GM23338 (cell line): ENCODE results near the gene NPIPB2.
A peak's percentile ranks its signal among the peaks of the same experiment; 100 is the strongest.

Experiments used
- CTCF ChIP-seq, 2 experiments: fragments of 200-600 bp in 1 of 2; sonication (generic) in 1 of 2; conservative IDR thresholded peaks; 2 replicates each; pipeline versions ENCODE4 v1.5.1 to v1.6.1; 2016 to 2017; ENCODE audit warnings: antibody characterized with exemption in 2 of 2, low read depth in 2 of 2, mild to moderate bottlenecking in 2 of 2, moderate library complexity in 1 of 2
- EZH2 ChIP-seq: fragments of 200-600 bp; sonication (generic); IDR thresholded peaks from one replicate; pipeline ENCODE4 v1.8.0; 2017; ENCODE audit warnings: antibody characterized with exemption, mild to moderate bottlenecking, low read depth; ENCODE audit not compliant: unreplicated experiment
- JUNB ChIP-seq: IDR thresholded peaks from one replicate; pipeline ENCODE4 v1.6.1; 2016; ENCODE audit warnings: antibody characterized with exemption; ENCODE audit not compliant: unreplicated experiment
- POLR2AphosphoS5 ChIP-seq: IDR thresholded peaks from 2 replicates; pipeline ENCODE4 v1.6.1; 2016; ENCODE audit warnings: antibody characterized with exemption, low read depth
- TF ChIP-seq, protein P1 (sequence below): IDR thresholded peaks from one replicate; pipeline ENCODE4 v1.6.1; 2018; ENCODE audit warnings: antibody characterized with exemption; ENCODE audit not compliant: unreplicated experiment
- TF ChIP-seq, protein P2 (sequence below): IDR thresholded peaks from 2 replicates; pipeline ENCODE4 v1.6.1; 2016; ENCODE audit warnings: antibody characterized with exemption

DNA sequence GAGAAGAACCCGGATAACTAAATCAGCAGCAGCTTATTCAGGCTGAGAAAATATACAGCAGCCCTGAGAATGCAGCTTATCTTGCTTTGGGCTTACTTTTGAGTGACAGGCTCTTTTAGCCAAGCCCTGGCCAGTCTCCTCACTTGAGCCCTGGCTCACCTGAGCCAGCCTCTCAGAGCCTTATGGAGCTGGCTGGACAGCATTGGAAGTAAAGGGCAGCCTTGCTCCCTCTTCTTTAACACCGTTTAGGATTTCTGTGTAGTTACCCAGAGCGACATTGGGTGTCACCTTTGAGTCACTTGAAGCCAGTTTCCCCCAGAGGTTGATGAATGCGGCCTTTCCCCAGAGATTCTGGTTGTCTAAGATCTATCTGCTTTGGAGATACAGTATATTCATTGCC, 7.7 kb upstream of the NPIPB2 start:
- TF ChIP-seq CTCF (conservative IDR thresholded peaks at IDR 0.05; ENCODE audit: low read depth in 2 of 2): peak; percentile 60 to 74
- TF ChIP-seq JUNB: no peak
- TF ChIP-seq, protein P1, sequence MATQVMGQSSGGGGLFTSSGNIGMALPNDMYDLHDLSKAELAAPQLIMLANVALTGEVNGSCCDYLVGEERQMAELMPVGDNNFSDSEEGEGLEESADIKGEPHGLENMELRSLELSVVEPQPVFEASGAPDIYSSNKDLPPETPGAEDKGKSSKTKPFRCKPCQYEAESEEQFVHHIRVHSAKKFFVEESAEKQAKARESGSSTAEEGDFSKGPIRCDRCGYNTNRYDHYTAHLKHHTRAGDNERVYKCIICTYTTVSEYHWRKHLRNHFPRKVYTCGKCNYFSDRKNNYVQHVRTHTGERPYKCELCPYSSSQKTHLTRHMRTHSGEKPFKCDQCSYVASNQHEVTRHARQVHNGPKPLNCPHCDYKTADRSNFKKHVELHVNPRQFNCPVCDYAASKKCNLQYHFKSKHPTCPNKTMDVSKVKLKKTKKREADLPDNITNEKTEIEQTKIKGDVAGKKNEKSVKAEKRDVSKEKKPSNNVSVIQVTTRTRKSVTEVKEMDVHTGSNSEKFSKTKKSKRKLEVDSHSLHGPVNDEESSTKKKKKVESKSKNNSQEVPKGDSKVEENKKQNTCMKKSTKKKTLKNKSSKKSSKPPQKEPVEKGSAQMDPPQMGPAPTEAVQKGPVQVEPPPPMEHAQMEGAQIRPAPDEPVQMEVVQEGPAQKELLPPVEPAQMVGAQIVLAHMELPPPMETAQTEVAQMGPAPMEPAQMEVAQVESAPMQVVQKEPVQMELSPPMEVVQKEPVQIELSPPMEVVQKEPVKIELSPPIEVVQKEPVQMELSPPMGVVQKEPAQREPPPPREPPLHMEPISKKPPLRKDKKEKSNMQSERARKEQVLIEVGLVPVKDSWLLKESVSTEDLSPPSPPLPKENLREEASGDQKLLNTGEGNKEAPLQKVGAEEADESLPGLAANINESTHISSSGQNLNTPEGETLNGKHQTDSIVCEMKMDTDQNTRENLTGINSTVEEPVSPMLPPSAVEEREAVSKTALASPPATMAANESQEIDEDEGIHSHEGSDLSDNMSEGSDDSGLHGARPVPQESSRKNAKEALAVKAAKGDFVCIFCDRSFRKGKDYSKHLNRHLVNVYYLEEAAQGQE: no peak
- no peak for TF ChIP-seq POLR2AphosphoS5
- TF ChIP-seq EZH2: no peak
- TF ChIP-seq, protein P2, sequence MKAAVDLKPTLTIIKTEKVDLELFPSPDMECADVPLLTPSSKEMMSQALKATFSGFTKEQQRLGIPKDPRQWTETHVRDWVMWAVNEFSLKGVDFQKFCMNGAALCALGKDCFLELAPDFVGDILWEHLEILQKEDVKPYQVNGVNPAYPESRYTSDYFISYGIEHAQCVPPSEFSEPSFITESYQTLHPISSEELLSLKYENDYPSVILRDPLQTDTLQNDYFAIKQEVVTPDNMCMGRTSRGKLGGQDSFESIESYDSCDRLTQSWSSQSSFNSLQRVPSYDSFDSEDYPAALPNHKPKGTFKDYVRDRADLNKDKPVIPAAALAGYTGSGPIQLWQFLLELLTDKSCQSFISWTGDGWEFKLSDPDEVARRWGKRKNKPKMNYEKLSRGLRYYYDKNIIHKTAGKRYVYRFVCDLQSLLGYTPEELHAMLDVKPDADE: no peak
